Mucosa of descending colon (tissue), 3 donors: Measurements from ENCODE around the gene ETNPPL. TPM values are rescaled to one million over a fixed set of nuclear protein-coding genes. Genes with fewer than 3 reads are reported as not detected.

Experiments
- ATAC-seq: fragments of 200-7000 bp; cut with Tn5 transposase; one replicate; pipeline ENCODE4 v1.9.1; 2020; ENCODE audit warnings: mild to moderate bottlenecking, moderate library complexity
- DNase-seq, 3 donors: peaks; one replicate each; pipeline ENCODE4 v3.0.0-alpha.2; 2020
- H3K36me3 ChIP-seq: fragments of 200-600 bp; one replicate; pipeline ENCODE4 v1.8.0; 2021; ENCODE audit warnings: low read depth, mild to moderate bottlenecking
- H3K4me1 ChIP-seq: fragments of 200-600 bp; one replicate; pipeline ENCODE4 v1.8.0; 2021; ENCODE audit warnings: low read depth, mild to moderate bottlenecking
- H3K4me3 ChIP-seq: fragments of 200-600 bp; one replicate; pipeline ENCODE4 v1.8.0; 2021; ENCODE audit warnings: mild to moderate bottlenecking
- H3K9me3 ChIP-seq: fragments of 200-600 bp; one replicate; pipeline ENCODE4 v1.8.0; 2021; ENCODE audit warnings: mild to moderate bottlenecking
- CTCF ChIP-seq: fragments of 200-600 bp; IDR thresholded peaks from one replicate; pipeline ENCODE4 v1.8.0; 2022; ENCODE audit warnings: antibody characterized with exemption, mild to moderate bottlenecking
- intact Hi-C, 2 donors: fragments of 100-400 bp; cut with DNase I in 1 of 2; cut with micrococcal nuclease in 1 of 2; formaldehyde crosslinking; loops; one replicate each; pipeline versions ENCODE4 v1.11.0 to v1.11.1; 2022; cut with DNase I, micrococcal nuclease
- total RNA-seq, 3 donors: library from RNA; stranded (reverse); fragmentation: NEBNext Ultra II Directional in 2 of 3; extraction: Animal tissue kit (Norgen Biotek cat#: 25700) in 2 of 3; gene quantifications; one replicate each; pipeline versions ENCODE4 v1.2.1 to v1.2.4, GENCODE V29; 2021 to 2023
- donor health status: DM: no; HTN: no; CAD: no; lungs with moderate emphysema.
- donor health status: DM: no; HTN: no; CAD: no.
- donor health status: DM: no; HTN: yes; CAD: no.

ETNPPL gene
- total RNA-seq, 3 donors from 2014 or later, result not detected

GRCh38 chr4:108796173-108796572 is 33.3 kb upstream of the ETNPPL start:
- TF ChIP-seq CTCF, result no peak
- Histone ChIP-seq H3K36me3 (no peaks in the 10 kb centered on the region), H3K9me3 (no peaks in the 10 kb centered on the region), H3K4me3 (no peak overlapping the region), H3K4me1 (no peaks in the 10 kb centered on the region)
- intact Hi-C loops, result no loop called here
- DNase-seq (no peak), ATAC-seq (no peak)

GRCh38 chr4:108795733-108796132 is 32.9 kb upstream of the ETNPPL start:
- Histone ChIP-seq H3K9me3 (no peaks in the 10 kb centered on the region), H3K4me1 (no peaks in the 10 kb centered on the region), H3K36me3 (no peaks in the 10 kb centered on the region), H3K4me3 (no peak overlapping the region)
- DNase-seq (no peak), ATAC-seq (no peak)
- no peak for TF ChIP-seq CTCF
- intact Hi-C loops, result no loop called here

- ATAC-seq, result no peak
- intact Hi-C loops, result no loop called here
- no peak for TF ChIP-seq CTCF
- H3K9me3 ChIP-seq, result no peaks in the 10 kb centered on the region
- no peaks in the 10 kb centered on the region for H3K4me1 ChIP-seq
- DNase-seq, result no peak
- H3K36me3 ChIP-seq, result no peaks in the 10 kb centered on the region
- no peak overlapping the region for H3K4me3 ChIP-seq
These were observed 31.3 kb upstream of the ETNPPL start for GRCh38 chr4:108794136-108794535.

- no peak for TF ChIP-seq CTCF
- DNase-seq, result no peak
- Histone ChIP-seq H3K36me3 (no peaks in the 10 kb centered on the region), H3K4me1 (no peaks in the 10 kb centered on the region), H3K9me3 (no peaks in the 10 kb centered on the region), H3K4me3 (no peak overlapping the region)
- no peak for ATAC-seq
- intact Hi-C loops, result no loop called here
These were observed 30.6 kb upstream of the ETNPPL start for GRCh38 chr4:108793415-108793814.

- DNase-seq (no peak), ATAC-seq (no peak)
- Histone ChIP-seq H3K4me3 (no peak overlapping the region), H3K36me3 (no peaks in the 10 kb centered on the region), H3K4me1 (no peaks in the 10 kb centered on the region), H3K9me3 (no peaks in the 10 kb centered on the region)
- TF ChIP-seq CTCF, result no peak
- intact Hi-C loops, result no loop called here
These were observed 25.9 kb upstream of the ETNPPL start for GRCh38 chr4:108788731-108789130.

- no peak for TF ChIP-seq CTCF
- ATAC-seq, result no peak
These were observed 24.9 kb upstream of the ETNPPL start for GRCh38 chr4:108787724-108788123.

More at GRCh38 chr4:108787724-108788123, 24.9 kb upstream of the ETNPPL start:
- no peaks in the 10 kb centered on the region for H3K36me3 ChIP-seq
- no peak overlapping the region for H3K4me3 ChIP-seq
- intact Hi-C loops, result no loop called here
- DNase-seq, result no peak
- H3K9me3 ChIP-seq, result no peaks in the 10 kb centered on the region
- no peaks in the 10 kb centered on the region for H3K4me1 ChIP-seq
